GM23338 (cell line): ENCODE results near the gene FYCO1.

ENCODE experiments used
- CREB1 ChIP-seq: fragments of 250-450 bp; sonication (Bioruptor Pico); IDR thresholded peaks from 2 replicates; pipeline ENCODE4 v1.5.0; 2020; ENCODE audit warnings: low read depth, mild to moderate bottlenecking, moderate library complexity
- EZH2 ChIP-seq: fragments of 200-600 bp; sonication (generic); IDR thresholded peaks from one replicate; pipeline ENCODE4 v1.8.0; 2017; ENCODE audit warnings: antibody characterized with exemption, mild to moderate bottlenecking, low read depth; ENCODE audit not compliant: unreplicated experiment
- EZH2phosphoT487 ChIP-seq: fragments of 200-600 bp; sonication (generic); IDR thresholded peaks from one replicate; pipeline ENCODE4 v1.8.1; 2018; ENCODE audit warnings: antibody characterized with exemption; ENCODE audit not compliant: unreplicated experiment
- JUNB ChIP-seq: IDR thresholded peaks from one replicate; pipeline ENCODE4 v1.6.1; 2016; ENCODE audit warnings: antibody characterized with exemption; ENCODE audit not compliant: unreplicated experiment
- POLR2AphosphoS5 ChIP-seq: IDR thresholded peaks from 2 replicates; pipeline ENCODE4 v1.6.1; 2016; ENCODE audit warnings: antibody characterized with exemption, low read depth
- ZNF114 ChIP-seq: fragments of 250-450 bp; sonication (Bioruptor Pico); IDR thresholded peaks from 2 replicates; pipeline ENCODE4 v1.5.0; 2020; ENCODE audit warnings: mild to moderate bottlenecking, moderate library complexity
- ZNF331 ChIP-seq: fragments of 250-450 bp; sonication (Bioruptor Pico); IDR thresholded peaks from 2 replicates; pipeline ENCODE4 v1.5.0; 2020; ENCODE audit warnings: low read depth, mild to moderate bottlenecking, moderate library complexity
- TF ChIP-seq, protein P1 (sequence below), 2 experiments: fragments of 200-600 bp in 1 of 2; sonication (generic) in 1 of 2; conservative IDR thresholded peaks; 2 replicates each; pipeline versions ENCODE4 v1.5.1 to v1.6.1; 2016 to 2017; ENCODE audit warnings: antibody characterized with exemption in 2 of 2, low read depth in 2 of 2, mild to moderate bottlenecking in 2 of 2, moderate library complexity in 1 of 2
- TF ChIP-seq, protein P2 (sequence below): IDR thresholded peaks from 2 replicates; pipeline ENCODE4 v1.6.1; 2016; ENCODE audit warnings: antibody characterized with exemption
- TF ChIP-seq, protein P3 (sequence below): IDR thresholded peaks from one replicate; pipeline ENCODE4 v1.6.1; 2018; ENCODE audit warnings: antibody characterized with exemption; ENCODE audit not compliant: unreplicated experiment
- TF ChIP-seq, protein P4 (sequence below): fragments of 250-450 bp; sonication (Bioruptor Pico); IDR thresholded peaks from 2 replicates; pipeline ENCODE4 v1.5.0; 2020; ENCODE audit warnings: mild to moderate bottlenecking, moderate library complexity

DNA sequence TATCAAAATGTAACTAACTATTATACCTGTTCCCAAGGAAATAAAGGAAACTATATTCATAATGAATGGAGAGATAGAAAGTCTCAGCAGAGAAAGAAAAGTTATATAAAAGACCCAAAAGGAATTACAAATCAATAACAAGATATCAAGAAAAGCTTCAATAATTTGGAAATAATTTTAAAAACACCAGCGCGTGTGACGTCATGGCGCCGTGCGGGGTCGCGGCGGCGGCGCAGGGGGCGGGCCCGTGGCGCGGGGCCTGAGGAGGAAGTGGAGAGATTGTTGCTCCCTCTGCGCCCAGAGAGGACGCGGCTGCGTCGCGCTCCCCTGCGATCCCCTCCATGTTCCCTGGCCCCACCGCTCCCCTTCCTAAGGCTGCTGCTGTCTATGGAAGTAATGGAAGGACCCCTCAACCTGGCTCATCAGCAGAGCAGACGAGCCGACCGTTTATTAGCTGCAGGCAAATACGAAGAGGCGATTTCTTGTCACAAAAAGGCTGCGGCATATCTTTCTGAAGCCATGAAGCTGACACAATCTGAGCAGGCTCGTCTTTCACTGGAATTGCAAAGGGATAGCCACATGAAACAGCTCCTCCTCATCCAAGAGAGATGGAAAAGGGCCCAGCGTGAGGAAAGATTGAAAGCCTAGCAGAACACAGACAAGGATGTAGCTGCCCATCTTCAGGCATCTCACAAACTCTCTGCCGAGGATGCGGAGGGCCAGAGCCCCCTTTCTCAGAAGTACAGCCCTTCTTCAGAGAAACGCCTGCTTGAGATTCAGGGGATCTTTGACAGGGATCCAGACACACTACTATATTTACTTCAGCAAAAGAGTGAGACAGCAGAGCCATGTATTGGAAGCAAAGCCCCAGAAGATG is 27.5 kb upstream of the FYCO1 start:
- TF ChIP-seq, protein P1, sequence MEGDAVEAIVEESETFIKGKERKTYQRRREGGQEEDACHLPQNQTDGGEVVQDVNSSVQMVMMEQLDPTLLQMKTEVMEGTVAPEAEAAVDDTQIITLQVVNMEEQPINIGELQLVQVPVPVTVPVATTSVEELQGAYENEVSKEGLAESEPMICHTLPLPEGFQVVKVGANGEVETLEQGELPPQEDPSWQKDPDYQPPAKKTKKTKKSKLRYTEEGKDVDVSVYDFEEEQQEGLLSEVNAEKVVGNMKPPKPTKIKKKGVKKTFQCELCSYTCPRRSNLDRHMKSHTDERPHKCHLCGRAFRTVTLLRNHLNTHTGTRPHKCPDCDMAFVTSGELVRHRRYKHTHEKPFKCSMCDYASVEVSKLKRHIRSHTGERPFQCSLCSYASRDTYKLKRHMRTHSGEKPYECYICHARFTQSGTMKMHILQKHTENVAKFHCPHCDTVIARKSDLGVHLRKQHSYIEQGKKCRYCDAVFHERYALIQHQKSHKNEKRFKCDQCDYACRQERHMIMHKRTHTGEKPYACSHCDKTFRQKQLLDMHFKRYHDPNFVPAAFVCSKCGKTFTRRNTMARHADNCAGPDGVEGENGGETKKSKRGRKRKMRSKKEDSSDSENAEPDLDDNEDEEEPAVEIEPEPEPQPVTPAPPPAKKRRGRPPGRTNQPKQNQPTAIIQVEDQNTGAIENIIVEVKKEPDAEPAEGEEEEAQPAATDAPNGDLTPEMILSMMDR (conservative IDR thresholded peaks at IDR 0.05; ENCODE audit: low read depth in 2 of 2) = no peak
- TF ChIP-seq EZH2phosphoT487 (no peak), POLR2AphosphoS5 (no peak), EZH2 (no peak), ZNF114 (CRISPR knock-in tag) (no peak), JUNB (no peak), CREB1 (CRISPR knock-in tag) (no peak), ZNF331 (CRISPR knock-in tag) (no peak)
- TF ChIP-seq, protein P2, sequence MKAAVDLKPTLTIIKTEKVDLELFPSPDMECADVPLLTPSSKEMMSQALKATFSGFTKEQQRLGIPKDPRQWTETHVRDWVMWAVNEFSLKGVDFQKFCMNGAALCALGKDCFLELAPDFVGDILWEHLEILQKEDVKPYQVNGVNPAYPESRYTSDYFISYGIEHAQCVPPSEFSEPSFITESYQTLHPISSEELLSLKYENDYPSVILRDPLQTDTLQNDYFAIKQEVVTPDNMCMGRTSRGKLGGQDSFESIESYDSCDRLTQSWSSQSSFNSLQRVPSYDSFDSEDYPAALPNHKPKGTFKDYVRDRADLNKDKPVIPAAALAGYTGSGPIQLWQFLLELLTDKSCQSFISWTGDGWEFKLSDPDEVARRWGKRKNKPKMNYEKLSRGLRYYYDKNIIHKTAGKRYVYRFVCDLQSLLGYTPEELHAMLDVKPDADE = no peak
- TF ChIP-seq, protein P3, sequence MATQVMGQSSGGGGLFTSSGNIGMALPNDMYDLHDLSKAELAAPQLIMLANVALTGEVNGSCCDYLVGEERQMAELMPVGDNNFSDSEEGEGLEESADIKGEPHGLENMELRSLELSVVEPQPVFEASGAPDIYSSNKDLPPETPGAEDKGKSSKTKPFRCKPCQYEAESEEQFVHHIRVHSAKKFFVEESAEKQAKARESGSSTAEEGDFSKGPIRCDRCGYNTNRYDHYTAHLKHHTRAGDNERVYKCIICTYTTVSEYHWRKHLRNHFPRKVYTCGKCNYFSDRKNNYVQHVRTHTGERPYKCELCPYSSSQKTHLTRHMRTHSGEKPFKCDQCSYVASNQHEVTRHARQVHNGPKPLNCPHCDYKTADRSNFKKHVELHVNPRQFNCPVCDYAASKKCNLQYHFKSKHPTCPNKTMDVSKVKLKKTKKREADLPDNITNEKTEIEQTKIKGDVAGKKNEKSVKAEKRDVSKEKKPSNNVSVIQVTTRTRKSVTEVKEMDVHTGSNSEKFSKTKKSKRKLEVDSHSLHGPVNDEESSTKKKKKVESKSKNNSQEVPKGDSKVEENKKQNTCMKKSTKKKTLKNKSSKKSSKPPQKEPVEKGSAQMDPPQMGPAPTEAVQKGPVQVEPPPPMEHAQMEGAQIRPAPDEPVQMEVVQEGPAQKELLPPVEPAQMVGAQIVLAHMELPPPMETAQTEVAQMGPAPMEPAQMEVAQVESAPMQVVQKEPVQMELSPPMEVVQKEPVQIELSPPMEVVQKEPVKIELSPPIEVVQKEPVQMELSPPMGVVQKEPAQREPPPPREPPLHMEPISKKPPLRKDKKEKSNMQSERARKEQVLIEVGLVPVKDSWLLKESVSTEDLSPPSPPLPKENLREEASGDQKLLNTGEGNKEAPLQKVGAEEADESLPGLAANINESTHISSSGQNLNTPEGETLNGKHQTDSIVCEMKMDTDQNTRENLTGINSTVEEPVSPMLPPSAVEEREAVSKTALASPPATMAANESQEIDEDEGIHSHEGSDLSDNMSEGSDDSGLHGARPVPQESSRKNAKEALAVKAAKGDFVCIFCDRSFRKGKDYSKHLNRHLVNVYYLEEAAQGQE = no peak
- TF ChIP-seq, protein P4, sequence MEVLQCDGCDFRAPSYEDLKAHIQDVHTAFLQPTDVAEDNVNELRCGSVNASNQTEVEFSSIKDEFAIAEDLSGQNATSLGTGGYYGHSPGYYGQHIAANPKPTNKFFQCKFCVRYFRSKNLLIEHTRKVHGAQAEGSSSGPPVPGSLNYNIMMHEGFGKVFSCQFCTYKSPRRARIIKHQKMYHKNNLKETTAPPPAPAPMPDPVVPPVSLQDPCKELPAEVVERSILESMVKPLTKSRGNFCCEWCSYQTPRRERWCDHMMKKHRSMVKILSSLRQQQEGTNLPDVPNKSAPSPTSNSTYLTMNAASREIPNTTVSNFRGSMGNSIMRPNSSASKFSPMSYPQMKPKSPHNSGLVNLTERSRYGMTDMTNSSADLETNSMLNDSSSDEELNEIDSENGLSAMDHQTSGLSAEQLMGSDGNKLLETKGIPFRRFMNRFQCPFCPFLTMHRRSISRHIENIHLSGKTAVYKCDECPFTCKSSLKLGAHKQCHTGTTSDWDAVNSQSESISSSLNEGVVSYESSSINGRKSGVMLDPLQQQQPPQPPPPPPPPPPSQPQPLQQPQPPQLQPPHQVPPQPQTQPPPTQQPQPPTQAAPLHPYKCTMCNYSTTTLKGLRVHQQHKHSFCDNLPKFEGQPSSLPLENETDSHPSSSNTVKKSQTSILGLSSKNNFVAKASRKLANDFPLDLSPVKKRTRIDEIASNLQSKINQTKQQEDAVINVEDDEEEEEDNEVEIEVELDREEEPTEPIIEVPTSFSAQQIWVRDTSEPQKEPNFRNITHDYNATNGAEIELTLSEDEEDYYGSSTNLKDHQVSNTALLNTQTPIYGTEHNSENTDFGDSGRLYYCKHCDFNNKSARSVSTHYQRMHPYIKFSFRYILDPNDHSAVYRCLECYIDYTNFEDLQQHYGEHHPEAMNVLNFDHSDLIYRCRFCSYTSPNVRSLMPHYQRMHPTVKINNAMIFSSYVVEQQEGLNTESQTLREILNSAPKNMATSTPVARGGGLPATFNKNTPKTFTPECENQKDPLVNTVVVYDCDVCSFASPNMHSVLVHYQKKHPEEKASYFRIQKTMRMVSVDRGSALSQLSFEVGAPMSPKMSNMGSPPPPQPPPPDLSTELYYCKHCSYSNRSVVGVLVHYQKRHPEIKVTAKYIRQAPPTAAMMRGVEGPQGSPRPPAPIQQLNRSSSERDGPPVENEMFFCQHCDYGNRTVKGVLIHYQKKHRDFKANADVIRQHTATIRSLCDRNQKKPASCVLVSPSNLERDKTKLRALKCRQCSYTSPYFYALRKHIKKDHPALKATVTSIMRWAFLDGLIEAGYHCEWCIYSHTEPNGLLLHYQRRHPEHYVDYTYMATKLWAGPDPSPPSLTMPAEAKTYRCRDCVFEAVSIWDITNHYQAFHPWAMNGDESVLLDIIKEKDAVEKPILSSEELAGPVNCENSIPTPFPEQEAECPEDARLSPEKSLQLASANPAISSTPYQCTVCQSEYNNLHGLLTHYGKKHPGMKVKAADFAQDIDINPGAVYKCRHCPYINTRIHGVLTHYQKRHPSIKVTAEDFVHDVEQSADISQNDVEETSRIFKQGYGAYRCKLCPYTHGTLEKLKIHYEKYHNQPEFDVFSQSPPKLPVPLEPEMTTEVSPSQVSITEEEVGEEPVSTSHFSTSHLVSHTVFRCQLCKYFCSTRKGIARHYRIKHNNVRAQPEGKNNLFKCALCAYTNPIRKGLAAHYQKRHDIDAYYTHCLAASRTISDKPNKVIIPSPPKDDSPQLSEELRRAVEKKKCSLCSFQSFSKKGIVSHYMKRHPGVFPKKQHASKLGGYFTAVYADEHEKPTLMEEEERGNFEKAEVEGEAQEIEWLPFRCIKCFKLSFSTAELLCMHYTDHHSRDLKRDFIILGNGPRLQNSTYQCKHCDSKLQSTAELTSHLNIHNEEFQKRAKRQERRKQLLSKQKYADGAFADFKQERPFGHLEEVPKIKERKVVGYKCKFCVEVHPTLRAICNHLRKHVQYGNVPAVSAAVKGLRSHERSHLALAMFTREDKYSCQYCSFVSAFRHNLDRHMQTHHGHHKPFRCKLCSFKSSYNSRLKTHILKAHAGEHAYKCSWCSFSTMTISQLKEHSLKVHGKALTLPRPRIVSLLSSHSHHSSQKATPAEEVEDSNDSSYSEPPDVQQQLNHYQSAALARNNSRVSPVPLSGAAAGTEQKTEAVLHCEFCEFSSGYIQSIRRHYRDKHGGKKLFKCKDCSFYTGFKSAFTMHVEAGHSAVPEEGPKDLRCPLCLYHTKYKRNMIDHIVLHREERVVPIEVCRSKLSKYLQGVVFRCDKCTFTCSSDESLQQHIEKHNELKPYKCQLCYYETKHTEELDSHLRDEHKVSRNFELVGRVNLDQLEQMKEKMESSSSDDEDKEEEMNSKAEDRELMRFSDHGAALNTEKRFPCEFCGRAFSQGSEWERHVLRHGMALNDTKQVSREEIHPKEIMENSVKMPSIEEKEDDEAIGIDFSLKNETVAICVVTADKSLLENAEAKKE (CRISPR knock-in tag) = no peak
